IPS-20b (cell line): ENCODE data around the gene TSPAN6.

Source experiments
- H3K27ac ChIP-seq: one replicate; pipeline ENCODE4 v1.5.1; 2013; ENCODE audit warnings: low read length
- H3K27me3 ChIP-seq: 2 replicates; pipeline ENCODE4 v1.6.1; 2013; ENCODE audit warnings: mild to moderate bottlenecking, low read length, inconsistent platforms; ENCODE audit not compliant: insufficient read depth
- H3K36me3 ChIP-seq: 2 replicates; pipeline ENCODE4 v1.6.1; 2013; ENCODE audit warnings: low read depth, mild to moderate bottlenecking, inconsistent platforms, low read length, moderate library complexity; ENCODE audit not compliant: insufficient read depth
- H3K4me1 ChIP-seq: 2 replicates; pipeline ENCODE4 v1.6.1; 2013; ENCODE audit warnings: mild to moderate bottlenecking, control low read depth, inconsistent platforms, low read length, moderate library complexity; ENCODE audit not compliant: insufficient read depth
- H3K4me3 ChIP-seq: 2 replicates; pipeline ENCODE4 v1.5.1; 2013; ENCODE audit warnings: mild to moderate bottlenecking, low read length, inconsistent platforms
- H3K9ac ChIP-seq: 2 replicates; pipeline ENCODE4 v1.6.1; 2013; ENCODE audit warnings: low read depth, mild to moderate bottlenecking, inconsistent platforms, low read length, moderate library complexity
- H3K9me3 ChIP-seq: 2 replicates; pipeline ENCODE4 v1.6.1; 2013; ENCODE audit warnings: mild to moderate bottlenecking, low read depth, low read length, inconsistent platforms; ENCODE audit not compliant: insufficient read depth

Gene TSPAN6

GRCh38 chrX:100662796-100663195, 26.2 kb upstream of the TSPAN6 start:
- Histone ChIP-seq H3K27me3 (no peaks in the 10 kb centered on the region), H3K9me3 (no peaks in the 10 kb centered on the region), H3K27ac (no peak overlapping the region)

GRCh38 chrX:100662170-100662569, 25.6 kb upstream of the TSPAN6 start:
- Histone ChIP-seq H3K9me3 (no peaks in the 10 kb centered on the region), H3K9ac (no peak overlapping the region), H3K4me3 (no peak overlapping the region), H3K4me1 (no peaks in the 10 kb centered on the region), H3K27ac (no peak overlapping the region), H3K27me3 (no peaks in the 10 kb centered on the region), H3K36me3 (no peaks in the 10 kb centered on the region)

More at GRCh38 chrX:100662796-100663195, 26.2 kb upstream of the TSPAN6 start:
- Histone ChIP-seq H3K36me3 (no peaks in the 10 kb centered on the region), H3K4me1 (no peaks in the 10 kb centered on the region), H3K9ac (no peak overlapping the region), H3K4me3 (no peak overlapping the region)

GRCh38 chrX:100659431-100660137, 23.0 kb upstream of the TSPAN6 start:
- H3K4me3 ChIP-seq: no peak overlapping the region
- no peaks in the 10 kb centered on the region for H3K36me3 ChIP-seq
- H3K27me3 ChIP-seq: no peaks in the 10 kb centered on the region
- H3K9me3 ChIP-seq: no peaks in the 10 kb centered on the region
- H3K9ac ChIP-seq: no peak overlapping the region
- no peaks in the 10 kb centered on the region for H3K4me1 ChIP-seq
- H3K27ac ChIP-seq: no peak overlapping the region

GRCh38 chrX:100658941-100659381, 22.4 kb upstream of the TSPAN6 start:
- no peak overlapping the region for H3K27ac ChIP-seq
- no peak overlapping the region for H3K4me3 ChIP-seq
- no peak overlapping the region for H3K9ac ChIP-seq
- no peaks in the 10 kb centered on the region for H3K36me3 ChIP-seq
- no peaks in the 10 kb centered on the region for H3K4me1 ChIP-seq
- H3K27me3 ChIP-seq: no peaks in the 10 kb centered on the region
- H3K9me3 ChIP-seq: no peaks in the 10 kb centered on the region

GRCh38 chrX:100654261-100654660, 17.7 kb upstream of the TSPAN6 start:
- Histone ChIP-seq H3K9me3 (no peaks in the 10 kb centered on the region), H3K9ac (no peak overlapping the region), H3K27me3 (no peaks in the 10 kb centered on the region), H3K36me3 (no peaks in the 10 kb centered on the region), H3K4me1 (no peaks in the 10 kb centered on the region; the same call in 1 of the 2 replicates), H3K4me3 (no peak overlapping the region), H3K27ac (no peak overlapping the region)

- Histone ChIP-seq H3K9ac (no peak overlapping the region), H3K4me3 (no peak overlapping the region), H3K4me1 (peaks cover under 1% of the 10 kb centered on the region; the same call in 1 of the 2 replicates), H3K27ac (no peak overlapping the region), H3K9me3 (no peaks in the 10 kb centered on the region), H3K36me3 (no peaks in the 10 kb centered on the region), H3K27me3 (no peaks in the 10 kb centered on the region)
Observed at GRCh38 chrX:100652266-100652665, 15.7 kb upstream of the TSPAN6 start.

GRCh38 chrX:100650841-100651240, 14.2 kb upstream of the TSPAN6 start:
- Histone ChIP-seq H3K9ac (no peak overlapping the region), H3K4me1 (peaks cover 5% of the 10 kb centered on the region; the same call in 1 of the 2 replicates), H3K9me3 (no peaks in the 10 kb centered on the region), H3K4me3 (no peak overlapping the region), H3K27ac (no peak overlapping the region), H3K27me3 (no peaks in the 10 kb centered on the region), H3K36me3 (no peaks in the 10 kb centered on the region)

GRCh38 chrX:100649550-100650356, 13.1 kb upstream of the TSPAN6 start:
- Histone ChIP-seq H3K4me3 (no peak overlapping the region), H3K36me3 (no peaks in the 10 kb centered on the region), H3K4me1 (peaks cover 5% of the 10 kb centered on the region; the same call in 1 of the 2 replicates), H3K9ac (no peak overlapping the region), H3K27ac (no peak overlapping the region), H3K9me3 (no peaks in the 10 kb centered on the region), H3K27me3 (no peaks in the 10 kb centered on the region)

- Histone ChIP-seq H3K4me1 (peaks cover 5% of the 10 kb centered on the region; the same call in 1 of the 2 replicates), H3K27me3 (no peaks in the 10 kb centered on the region), H3K36me3 (no peaks in the 10 kb centered on the region), H3K9me3 (no peaks in the 10 kb centered on the region), H3K4me3 (no peak overlapping the region), H3K9ac (no peak overlapping the region), H3K27ac (no peak overlapping the region)
Observed at GRCh38 chrX:100648458-100649417, 12.1 kb upstream of the TSPAN6 start.

GRCh38 chrX:100647739-100648138, 11.1 kb upstream of the TSPAN6 start:
- H3K27ac ChIP-seq: no peak overlapping the region
- no peaks in the 10 kb centered on the region for H3K36me3 ChIP-seq
- H3K9ac ChIP-seq: no peak overlapping the region
- H3K4me1 ChIP-seq: peaks cover 5% of the 10 kb centered on the region; the same call in 1 of the 2 replicates
- no peaks in the 10 kb centered on the region for H3K9me3 ChIP-seq
- H3K4me3 ChIP-seq: no peak overlapping the region
- no peaks in the 10 kb centered on the region for H3K27me3 ChIP-seq

GRCh38 chrX:100647095-100647494, 10.5 kb upstream of the TSPAN6 start:
- no peaks in the 10 kb centered on the region for H3K36me3 ChIP-seq
- no peaks in the 10 kb centered on the region for H3K27me3 ChIP-seq
- no peaks in the 10 kb centered on the region for H3K9me3 ChIP-seq
- no peak overlapping the region for H3K4me3 ChIP-seq
- no peak overlapping the region for H3K9ac ChIP-seq
- H3K4me1 ChIP-seq: peaks cover 5% of the 10 kb centered on the region; the same call in 1 of the 2 replicates
- H3K27ac ChIP-seq: no peak overlapping the region
